Urinary bladder (tissue), 4 donors: ENCODE measurements around the gene SLC6A1. TPM values are rescaled to one million over a fixed set of nuclear protein-coding genes. Genes with fewer than 3 reads are reported as not detected.

Experiments used
- DNase-seq: peaks from one replicate; pipeline ENCODE4 v3.0.0-alpha.2; 2015; ENCODE audit errors: extremely low spot score
- H3K27ac ChIP-seq: one replicate; pipeline ENCODE4 v1.5.1; 2013; ENCODE audit warnings: low read depth, mild to moderate bottlenecking, moderate library complexity
- H3K36me3 ChIP-seq: one replicate; pipeline ENCODE4 v1.6.1; 2013; ENCODE audit warnings: mild to moderate bottlenecking, moderate library complexity; ENCODE audit not compliant: insufficient read depth
- H3K4me1 ChIP-seq: one replicate; pipeline ENCODE4 v1.6.1; 2013; ENCODE audit warnings: mild to moderate bottlenecking, moderate library complexity; ENCODE audit not compliant: insufficient read depth
- H3K4me3 ChIP-seq: one replicate; pipeline ENCODE4 v1.5.1; 2013; ENCODE audit warnings: low read depth, low read length
- WGBS: extraction: QIAGEN DNeasy Blood & Tissue Kit; methylation state at CpG from one replicate; pipeline ENCODE4 v1.1.7; 2013; 5-methylcytosine and 5-hydroxymethylcytosine counted together
- polyA plus RNA-seq: library from polyadenylated mRNA; stranded (reverse); fragments of 200-250 nt; gene quantifications from one replicate; pipeline ENCODE4 v1.2.3, GENCODE V29; 2013
- total RNA-seq: library from RNA; depleted of rRNA; stranded (reverse); fragments of >200 nt; gene quantifications from one replicate; pipeline ENCODE4 v1.2.3, GENCODE V29; 2014
- donor health status: healthy with polysubstance abuse.
- donor health status: healthy.

The SLC6A1 gene
- total and polyA plus RNA-seq, 2 donors, result 0.75 to 3.2 TPM

DNA sequence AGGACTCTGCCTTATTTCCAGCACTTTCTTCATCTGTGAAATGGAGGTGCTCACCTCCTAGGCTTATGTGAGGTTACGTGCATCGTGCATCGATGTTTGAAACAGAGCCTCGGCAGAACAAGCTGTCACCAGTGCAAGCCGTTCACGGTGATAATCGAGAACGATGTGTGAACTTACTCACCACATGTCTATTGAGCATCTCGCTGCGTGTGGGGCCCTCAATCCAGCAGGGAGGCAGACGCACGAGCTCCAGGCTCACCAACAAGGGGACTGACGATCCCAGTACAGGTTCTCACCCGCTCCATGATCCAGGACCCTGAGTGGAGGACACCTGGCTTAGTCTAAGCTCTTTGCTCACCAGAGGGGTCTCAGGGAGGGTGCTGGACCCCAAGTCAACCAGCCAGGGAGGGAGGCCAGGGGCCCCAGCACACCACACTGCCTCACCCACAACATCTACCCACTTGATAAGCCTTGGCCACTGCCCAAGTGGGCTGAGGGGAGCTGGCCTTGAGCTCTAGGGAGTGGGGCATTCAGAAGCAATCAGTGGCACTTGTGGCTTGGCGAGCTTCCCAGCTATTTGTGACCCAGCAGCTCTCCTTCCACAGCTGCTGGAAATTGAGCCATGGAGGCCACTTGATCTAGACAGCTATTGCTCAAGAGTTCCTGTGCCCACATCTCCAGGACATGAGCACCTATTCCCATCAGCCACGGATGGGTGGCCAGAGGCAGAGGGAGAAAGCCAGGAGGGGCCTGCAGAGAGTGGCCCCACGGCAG lies 34.4 kb upstream of the SLC6A1 start:
- no peak overlapping the region for H3K4me3 ChIP-seq
- H3K4me1 ChIP-seq, result no peaks in the 10 kb centered on the region
- no peak for DNase-seq
- no peak overlapping the region for H3K27ac ChIP-seq
- H3K36me3 ChIP-seq, result no peaks in the 10 kb centered on the region
- 67% methylated on average over 17 of the region's 17 CpGs for WGBS

- Histone ChIP-seq H3K27ac (no peak overlapping the region), H3K4me1 (no peaks in the 10 kb centered on the region), H3K36me3 (no peaks in the 10 kb centered on the region), H3K4me3 (no peak overlapping the region)
- DNase-seq, result no peak
- 80% methylated on average over 6 of the region's 6 CpGs for WGBS
Measured at GRCh38 chr3:10960255-10960654, 32.3 kb upstream of the SLC6A1 start.

GRCh38 chr3:10961921-10962320 lies 30.6 kb upstream of the SLC6A1 start:
- H3K27ac ChIP-seq, result no peak overlapping the region
- 87% methylated on average over 2 of the region's 2 CpGs for WGBS
- H3K4me3 ChIP-seq, result no peak overlapping the region
- no peak for DNase-seq
- no peaks in the 10 kb centered on the region for H3K36me3 ChIP-seq
- H3K4me1 ChIP-seq, result no peaks in the 10 kb centered on the region

GRCh38 chr3:10962481-10963036 lies 30.0 kb upstream of the SLC6A1 start:
- WGBS, result 59% methylated on average over 5 of the region's 5 CpGs
- DNase-seq, result no peak

DNA sequence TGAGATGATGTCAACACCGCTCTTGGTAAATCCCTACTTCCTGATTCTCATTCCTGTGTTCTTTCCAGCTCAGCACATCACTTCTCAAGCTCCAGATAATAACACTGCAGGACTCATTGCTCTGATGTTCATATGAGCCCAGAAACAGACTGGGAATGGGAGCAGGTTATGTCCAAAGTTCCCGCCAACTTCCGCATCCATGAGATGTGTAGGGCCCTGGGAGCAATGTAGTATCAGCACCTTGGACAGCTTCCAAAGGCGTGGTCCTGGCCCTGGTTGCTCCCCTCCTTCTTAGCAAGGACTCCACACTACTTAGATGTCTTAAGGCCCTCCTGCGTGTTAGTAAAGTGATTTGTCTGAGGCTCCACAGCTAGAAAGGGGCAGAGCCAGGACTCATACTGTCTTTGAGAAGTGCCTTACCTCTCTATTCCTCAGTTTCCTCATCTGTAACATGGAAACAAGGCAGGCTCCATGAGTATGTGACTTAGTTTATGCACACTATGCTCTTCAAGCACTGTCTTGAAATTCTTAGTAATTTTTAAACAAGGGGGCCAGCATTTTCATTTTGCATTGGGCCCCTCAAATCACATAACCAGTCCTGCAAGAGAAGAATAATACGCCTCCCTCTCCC lies 27.9 kb upstream of the SLC6A1 start:
- H3K36me3 ChIP-seq, result no peaks in the 10 kb centered on the region
- no peak for DNase-seq
- H3K4me1 ChIP-seq, result no peaks in the 10 kb centered on the region
- no peak overlapping the region for H3K27ac ChIP-seq
- WGBS, result 55% methylated on average over 6 of the region's 6 CpGs
- H3K4me3 ChIP-seq, result no peak overlapping the region

More at GRCh38 chr3:10962481-10963036, 30.0 kb upstream of the SLC6A1 start:
- H3K27ac ChIP-seq, result no peak overlapping the region
- H3K4me1 ChIP-seq, result no peaks in the 10 kb centered on the region
- H3K36me3 ChIP-seq, result no peaks in the 10 kb centered on the region
- no peak overlapping the region for H3K4me3 ChIP-seq

DNA sequence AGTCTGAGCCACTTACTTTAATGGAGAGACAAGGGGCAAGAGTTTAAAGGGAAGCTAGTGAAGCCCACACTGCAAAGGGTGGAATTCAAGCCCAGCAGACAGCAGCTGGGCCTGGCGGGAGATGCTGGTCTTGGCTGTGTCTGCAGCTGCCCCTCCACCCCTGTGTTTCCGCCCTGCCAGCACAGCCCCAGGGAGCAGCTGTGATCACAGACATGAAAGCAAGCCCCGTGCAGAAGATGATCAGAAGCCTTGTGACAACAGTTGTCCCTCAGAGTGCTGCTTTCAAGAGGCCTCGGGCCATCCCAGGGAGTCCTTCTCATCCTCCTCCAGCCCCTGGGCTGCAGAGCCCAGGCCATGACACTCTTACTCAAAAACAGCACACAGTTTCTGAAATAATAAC lies 24.1 kb upstream of the SLC6A1 start:
- no peaks in the 10 kb centered on the region for H3K4me1 ChIP-seq
- 27% methylated on average over 4 of the region's 4 CpGs for WGBS
- no peak overlapping the region for H3K27ac ChIP-seq
- no peak for DNase-seq
- no peaks in the 10 kb centered on the region for H3K36me3 ChIP-seq
- H3K4me3 ChIP-seq, result no peak overlapping the region

- DNase-seq, result no peak
- Histone ChIP-seq H3K4me3 (no peak overlapping the region), H3K36me3 (no peaks in the 10 kb centered on the region), H3K27ac (no peak overlapping the region), H3K4me1 (no peaks in the 10 kb centered on the region)
- WGBS, result 72% methylated on average over 5 of the region's 5 CpGs
Measured at GRCh38 chr3:10970306-10970960, 22.1 kb upstream of the SLC6A1 start.

GRCh38 chr3:10972072-10972782 lies 20.3 kb upstream of the SLC6A1 start:
- Histone ChIP-seq H3K4me1 (no peaks in the 10 kb centered on the region), H3K27ac (no peak overlapping the region), H3K36me3 (no peaks in the 10 kb centered on the region), H3K4me3 (no peak overlapping the region)
- 39% methylated on average over 10 of the region's 10 CpGs for WGBS
- no peak for DNase-seq

DNA sequence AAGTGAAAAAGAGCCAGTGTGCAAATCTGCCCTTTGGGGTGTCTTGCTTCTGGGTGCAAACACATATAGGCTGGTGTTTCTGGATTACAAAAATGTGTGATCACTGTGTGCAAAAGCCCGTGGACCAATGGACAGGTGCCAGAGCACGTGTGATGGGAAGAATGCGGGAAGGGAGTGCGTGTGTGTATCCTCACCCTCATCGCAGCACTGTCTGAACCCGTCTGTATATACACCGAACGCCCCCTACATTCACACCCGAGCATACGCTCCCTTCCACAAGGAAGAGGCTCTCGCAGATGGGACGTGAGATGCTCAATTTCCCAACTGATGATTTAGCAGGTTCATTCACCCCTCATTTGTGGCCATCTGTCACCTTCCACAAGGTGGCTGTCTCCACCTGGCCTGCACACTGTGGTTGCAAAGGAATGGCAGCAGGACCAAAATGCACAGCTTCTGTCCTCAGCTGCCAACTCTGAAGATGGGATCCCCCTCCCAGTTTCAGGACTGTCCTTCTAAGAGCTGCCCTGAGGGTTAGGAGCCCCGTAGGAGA lies 19.4 kb upstream of the SLC6A1 start:
- H3K4me3 ChIP-seq, result no peak overlapping the region
- H3K27ac ChIP-seq, result no peak overlapping the region
- H3K4me1 ChIP-seq, result no peaks in the 10 kb centered on the region
- DNase-seq, result no peak
- 73% methylated on average over 13 of the region's 13 CpGs for WGBS
- H3K36me3 ChIP-seq, result no peaks in the 10 kb centered on the region

GRCh38 chr3:10974131-10974530 lies 18.4 kb upstream of the SLC6A1 start:
- no peak for DNase-seq
- H3K4me3 ChIP-seq, result no peak overlapping the region
- no peaks in the 10 kb centered on the region for H3K4me1 ChIP-seq
- H3K27ac ChIP-seq, result no peak overlapping the region
- H3K36me3 ChIP-seq, result no peaks in the 10 kb centered on the region
- 71% methylated on average over 7 of the region's 7 CpGs for WGBS

DNA sequence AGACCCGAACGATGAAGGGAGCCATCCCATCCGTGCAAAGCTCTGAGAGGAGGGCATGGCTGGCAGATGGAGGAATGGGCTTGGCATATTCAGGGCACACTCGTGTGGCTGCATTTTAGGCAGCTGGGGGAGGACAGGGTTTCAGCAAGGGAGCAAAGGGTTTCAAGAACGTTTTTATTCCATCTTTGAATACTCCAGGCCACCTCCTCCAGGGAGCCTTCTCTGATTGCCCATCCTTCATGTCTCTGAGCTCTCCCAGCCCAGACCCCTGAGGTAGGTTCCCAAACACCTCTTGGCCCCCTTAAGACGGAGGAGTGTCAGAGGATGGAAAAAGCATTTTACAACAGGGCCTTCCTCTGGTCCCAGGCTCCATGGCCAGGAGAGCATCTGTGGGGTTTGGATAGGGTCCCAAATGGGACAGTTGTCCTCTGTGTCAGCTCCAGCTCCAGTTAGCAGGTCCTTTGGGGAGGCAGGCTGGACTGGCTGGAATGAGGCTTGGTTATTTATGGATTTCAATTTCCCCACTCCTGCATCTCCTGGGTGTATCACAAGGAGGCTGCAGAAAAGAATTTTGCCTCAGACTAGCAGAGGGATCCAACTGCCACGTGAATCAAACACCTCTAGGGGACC lies 17.7 kb upstream of the SLC6A1 start:
- Histone ChIP-seq H3K27ac (no peak overlapping the region), H3K36me3 (no peaks in the 10 kb centered on the region), H3K4me1 (no peaks in the 10 kb centered on the region), H3K4me3 (no peak overlapping the region)
- DNase-seq, result no peak
- whole genome bisulfite sequencing, result 71% methylated on average over 7 of the region's 7 CpGs

DNA sequence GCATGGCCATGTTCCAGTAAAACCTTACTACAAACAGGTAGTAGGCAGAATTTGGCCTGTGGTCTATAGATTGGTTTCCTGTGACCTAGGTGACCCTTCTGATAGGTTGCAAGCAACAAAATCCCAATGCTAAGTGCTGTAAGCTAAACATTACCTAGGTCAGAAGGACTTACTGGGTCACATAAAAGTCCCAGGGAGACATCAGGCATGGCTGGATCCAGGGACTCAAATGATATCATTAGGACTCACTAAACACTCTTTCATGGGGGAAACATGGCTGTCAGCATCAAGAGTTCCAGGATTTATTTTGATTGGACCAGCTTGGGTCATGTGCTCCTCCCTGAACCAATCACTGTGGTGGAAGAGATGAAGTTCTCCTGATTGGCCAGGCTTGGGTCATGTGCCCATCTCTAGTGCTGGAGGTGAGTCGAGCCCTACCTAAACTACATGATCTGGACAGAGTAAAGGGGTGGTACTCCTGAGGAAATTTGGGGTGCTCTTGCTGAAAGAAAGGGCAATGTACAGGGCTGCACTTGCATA lies 16.8 kb upstream of the SLC6A1 start:
- no peak overlapping the region for H3K4me3 ChIP-seq
- WGBS, result 77% methylated on average over 1 of the region's 1 CpG
- no peak overlapping the region for H3K27ac ChIP-seq
- no peak for DNase-seq
- H3K36me3 ChIP-seq, result no peaks in the 10 kb centered on the region
- H3K4me1 ChIP-seq, result no peaks in the 10 kb centered on the region
